NCI-H2227 treated with DMSO at 0.1 percent for 48 hours (cell line): ENCODE results near the gene OTOP2.

Source experiments
- DNase-seq: peaks from one replicate; lab custom pipeline; 2025; lab: John Stamatoyannopoulos, UW

OTOP2 gene

DNA sequence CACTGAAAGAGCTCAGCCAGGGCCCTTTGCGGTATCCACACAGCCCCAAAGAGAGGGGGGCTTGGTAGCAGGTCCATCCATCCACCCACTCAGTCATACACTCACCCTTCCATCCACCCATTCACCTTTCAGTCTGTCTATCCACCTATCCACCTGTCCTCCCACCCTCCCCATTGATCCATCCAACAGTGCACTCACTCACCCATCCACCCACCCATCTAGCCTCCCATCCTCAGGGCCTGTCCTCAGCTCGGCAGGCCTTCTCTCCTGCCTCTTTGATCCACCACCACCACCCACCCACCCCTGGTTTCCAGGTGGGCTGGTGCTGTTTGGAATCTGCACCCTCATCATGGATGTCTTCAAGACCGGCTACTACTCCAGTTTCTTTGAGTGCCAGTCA is 1.2 kb downstream of the OTOP2 start:
- no peak for DNase-seq

DNA sequence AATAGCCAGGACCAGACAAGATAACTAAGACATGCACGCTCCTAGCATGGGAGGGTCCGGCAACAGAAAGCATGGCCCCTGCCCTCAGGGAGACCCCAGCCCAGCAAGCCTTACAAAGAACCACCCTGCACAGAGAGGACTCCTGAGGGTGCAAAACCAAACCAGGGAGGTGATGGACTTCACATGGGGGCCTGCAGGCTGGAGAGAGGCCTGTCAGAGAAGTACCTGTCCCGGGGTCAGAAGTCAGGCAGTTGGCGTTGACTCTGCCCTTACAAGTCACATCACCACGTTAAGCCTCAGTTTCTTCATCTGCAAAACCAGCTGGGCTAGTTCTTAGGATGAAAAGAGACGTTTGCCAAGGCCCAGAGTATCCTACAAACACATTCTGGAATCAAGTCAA is 4.7 kb downstream of the OTOP2 start:
- DNase-seq = no peak

DNA sequence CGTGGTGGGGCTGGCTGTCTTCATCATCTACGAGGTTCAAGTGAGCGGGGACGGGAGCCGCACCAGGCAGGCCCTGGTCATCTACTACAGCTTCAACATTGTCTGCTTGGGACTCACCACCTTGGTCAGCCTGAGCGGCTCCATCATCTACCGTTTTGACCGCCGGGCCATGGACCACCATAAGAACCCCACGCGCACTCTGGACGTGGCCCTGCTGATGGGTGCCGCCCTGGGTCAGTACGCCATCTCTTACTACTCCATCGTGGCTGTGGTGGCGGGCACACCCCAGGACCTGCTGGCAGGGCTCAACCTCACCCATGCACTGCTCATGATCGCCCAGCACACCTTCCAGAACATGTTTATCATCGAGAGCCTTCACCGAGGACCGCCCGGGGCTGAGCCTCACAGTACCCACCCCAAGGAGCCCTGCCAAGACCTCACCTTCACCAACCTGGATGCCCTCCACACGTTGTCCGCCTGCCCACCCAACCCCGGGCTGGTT is 6.5 kb downstream of the OTOP2 start:
- DNase-seq = no peak

- no peak for DNase-seq
Measured at GRCh38 chr17:74935048-74935447, 11.0 kb downstream of the OTOP2 start.

DNA sequence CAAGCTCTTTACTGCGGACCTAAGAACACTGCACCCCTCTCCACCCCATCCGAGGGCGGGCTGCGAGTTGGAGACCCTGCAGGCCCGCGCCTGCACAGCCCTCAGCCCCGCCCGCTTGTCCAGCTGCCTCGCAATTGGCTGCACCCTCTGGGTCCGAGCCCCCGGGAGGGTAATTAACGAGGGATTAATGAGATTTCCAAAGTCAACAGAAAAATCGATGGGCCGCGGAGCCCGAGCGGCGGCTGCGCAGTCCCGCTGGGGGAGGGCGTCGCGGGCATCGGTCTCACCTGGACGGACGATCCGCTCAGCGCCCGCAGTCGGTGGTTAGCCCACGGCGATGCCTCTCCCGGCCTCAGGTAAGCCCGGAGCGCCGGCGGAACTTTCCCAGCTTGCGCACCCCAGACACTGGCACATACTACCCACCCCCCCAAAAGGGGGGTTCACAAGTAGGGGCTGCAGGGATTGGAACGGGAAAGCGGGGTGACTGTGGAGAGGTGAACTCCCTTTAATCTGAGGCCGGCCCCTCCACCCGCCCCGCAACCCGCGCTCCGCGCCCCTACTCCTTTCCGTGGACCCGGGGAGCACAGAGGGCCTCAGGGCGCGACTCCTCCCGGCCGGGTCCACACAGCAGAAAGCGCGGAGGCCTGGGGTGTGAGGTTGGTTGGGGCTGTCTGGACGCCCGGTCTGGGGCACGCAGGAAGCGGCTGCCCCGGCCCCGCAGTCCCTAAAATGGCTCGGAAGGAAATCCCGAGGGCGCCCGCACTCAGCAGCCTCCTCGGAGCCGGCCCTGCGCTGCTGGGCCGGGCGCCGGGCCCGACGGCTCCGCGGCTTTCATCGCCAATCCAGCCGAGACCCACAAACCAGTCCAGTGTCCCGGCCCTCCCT is 11.8 kb downstream of the OTOP2 start, which contains the start of gene OTOP3:
Gene OTOP3 (plus strand): TSS at position 314 of the 885 bp plus-strand sequence. CDS start 24 bp downstream, at position 338.
- no peak for DNase-seq

DNA sequence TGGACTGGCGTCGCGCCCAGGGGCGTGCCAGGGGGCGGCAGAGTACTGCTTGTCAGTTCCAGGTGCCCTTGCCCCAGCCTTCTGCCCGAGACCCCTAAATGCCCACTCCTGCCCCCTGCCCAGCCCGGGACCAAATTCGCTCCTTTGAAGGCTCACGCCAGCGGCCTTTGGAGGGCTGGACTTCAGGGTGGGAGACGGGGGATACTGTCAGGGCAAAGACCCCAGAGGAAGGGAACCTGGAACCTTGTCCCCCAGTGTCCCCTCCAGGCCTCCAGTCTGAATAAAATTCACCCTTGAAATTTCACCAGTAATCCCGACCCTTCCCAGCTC is 12.4 kb downstream of the OTOP2 start:
- no peak for DNase-seq

- no peak for DNase-seq
Measured at GRCh38 chr17:74937064-74938051, 13.3 kb downstream of the OTOP2 start.

GRCh38 chr17:74938194-74938950 is 14.3 kb downstream of the OTOP2 start:
- no peak for DNase-seq

GRCh38 chr17:74939534-74939933 is 15.5 kb downstream of the OTOP2 start:
- no peak for DNase-seq

GRCh38 chr17:74941128-74941725 is 17.2 kb downstream of the OTOP2 start:
- no peak for DNase-seq

- DNase-seq = no peak
Measured at GRCh38 chr17:74943808-74944522, 19.9 kb downstream of the OTOP2 start.

GRCh38 chr17:74945543-74945942 is 21.5 kb downstream of the OTOP2 start:
- DNase-seq = no peak

DNA sequence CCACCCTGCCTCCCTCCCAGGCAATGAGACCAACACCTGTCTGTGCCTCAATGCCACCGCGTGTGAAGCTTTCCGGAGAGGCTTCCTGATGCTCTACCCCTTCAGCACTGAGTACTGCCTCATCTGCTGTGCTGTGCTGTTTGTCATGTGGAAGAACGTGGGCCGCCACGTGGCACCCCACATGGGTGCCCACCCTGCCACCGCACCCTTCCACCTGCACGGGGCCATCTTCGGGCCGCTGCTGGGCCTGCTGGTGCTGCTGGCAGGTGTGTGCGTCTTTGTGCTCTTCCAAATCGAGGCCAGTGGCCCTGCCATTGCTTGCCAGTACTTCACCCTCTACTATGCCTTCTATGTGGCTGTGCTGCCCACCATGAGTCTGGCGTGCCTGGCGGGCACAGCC is 22.6 kb downstream of the OTOP2 start:
- no peak for DNase-seq

DNA sequence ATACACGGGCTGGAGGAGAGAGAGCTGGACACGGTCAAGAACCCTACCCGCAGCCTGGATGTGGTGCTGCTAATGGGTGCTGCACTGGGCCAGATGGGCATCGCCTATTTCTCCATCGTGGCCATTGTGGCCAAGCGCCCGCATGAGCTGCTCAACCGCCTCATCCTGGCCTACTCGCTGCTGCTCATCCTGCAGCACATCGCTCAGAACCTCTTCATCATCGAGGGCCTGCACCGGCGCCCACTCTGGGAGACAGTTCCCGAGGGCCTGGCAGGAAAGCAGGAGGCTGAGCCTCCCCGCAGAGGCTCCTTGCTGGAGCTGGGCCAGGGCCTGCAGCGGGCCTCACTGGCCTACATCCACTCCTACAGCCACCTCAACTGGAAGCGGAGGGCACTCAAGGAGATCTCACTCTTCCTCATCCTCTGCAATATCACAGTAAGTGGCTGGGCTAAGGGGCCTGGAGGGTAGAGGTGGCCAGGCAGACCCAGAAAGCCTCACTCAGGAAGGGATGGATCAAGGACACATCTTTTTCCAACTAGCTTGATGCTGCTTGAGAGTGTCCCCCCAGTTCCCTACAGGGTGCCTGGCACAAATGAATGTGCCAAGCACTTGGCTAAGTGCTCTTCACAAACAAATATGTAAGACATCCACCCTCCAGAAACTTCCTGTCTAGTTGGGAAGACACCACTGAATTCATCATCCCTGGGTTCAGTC is 23.1 kb downstream of the OTOP2 start:
- DNase-seq = no peak

DNA sequence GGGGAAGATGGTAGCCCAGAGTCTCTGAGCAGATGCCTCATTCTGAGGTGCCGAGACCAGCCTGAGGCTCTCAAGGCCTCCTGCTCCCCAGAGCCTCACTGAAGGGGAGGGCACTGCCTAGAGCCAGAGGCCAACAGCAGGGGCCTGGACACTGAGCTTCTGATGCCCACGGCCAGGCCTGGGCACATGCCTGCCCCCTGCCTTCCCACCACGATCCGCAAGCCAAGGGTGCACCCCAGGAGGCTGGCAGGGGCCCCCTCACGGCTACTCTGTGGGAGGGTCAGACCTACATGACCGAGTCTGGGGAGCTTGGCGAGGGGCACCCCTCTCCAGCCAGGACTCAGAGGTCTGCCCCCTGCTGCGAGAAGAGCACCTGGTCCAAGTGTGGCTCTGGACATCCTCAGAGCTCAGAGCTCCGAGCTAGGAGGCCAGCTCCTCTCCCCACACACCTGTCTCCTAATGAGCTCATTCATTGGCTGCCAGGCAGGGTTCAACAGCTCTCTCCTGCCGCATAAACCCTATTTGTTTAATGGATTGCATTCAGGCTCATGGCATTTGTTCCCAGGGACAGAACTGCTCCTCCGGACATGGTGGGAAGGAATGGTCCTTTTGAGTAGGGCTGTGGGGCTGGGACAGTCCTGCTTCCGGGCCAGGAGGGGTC is 25.5 kb downstream of the OTOP2 start:
- DNase-seq = no peak

- DNase-seq = no peak
Measured at GRCh38 chr17:74950207-74950606, 26.1 kb downstream of the OTOP2 start.

GRCh38 chr17:74951065-74951464 is 27.0 kb downstream of the OTOP2 start:
- DNase-seq = no peak

- DNase-seq = no peak
Measured at GRCh38 chr17:74951680-74952421, 27.8 kb downstream of the OTOP2 start.
